ENCODE data around the gene RNU1-3. TPM values are rescaled to one million over a fixed set of nuclear protein-coding genes. Genes with fewer than 3 reads are reported as not detected.
"Not testable (repeated sequence)": the region's sequence is repeated elsewhere in the genome, so short reads cannot be mapped to it uniquely, and the experiment has no call there.

RNU1-3 gene
- total RNA-seq (1,000 to 10,000 TPM; 4,982 to 5,937 TPM), total RNA-seq (0 to 0.13 (median 0) reads per million in 172 experiments)
- polyA plus RNA-seq (2013, experiment 1 of 2), result 31.2 TPM
- 52.1 TPM for polyA plus RNA-seq (2013, experiment 2 of 2)

DNA sequence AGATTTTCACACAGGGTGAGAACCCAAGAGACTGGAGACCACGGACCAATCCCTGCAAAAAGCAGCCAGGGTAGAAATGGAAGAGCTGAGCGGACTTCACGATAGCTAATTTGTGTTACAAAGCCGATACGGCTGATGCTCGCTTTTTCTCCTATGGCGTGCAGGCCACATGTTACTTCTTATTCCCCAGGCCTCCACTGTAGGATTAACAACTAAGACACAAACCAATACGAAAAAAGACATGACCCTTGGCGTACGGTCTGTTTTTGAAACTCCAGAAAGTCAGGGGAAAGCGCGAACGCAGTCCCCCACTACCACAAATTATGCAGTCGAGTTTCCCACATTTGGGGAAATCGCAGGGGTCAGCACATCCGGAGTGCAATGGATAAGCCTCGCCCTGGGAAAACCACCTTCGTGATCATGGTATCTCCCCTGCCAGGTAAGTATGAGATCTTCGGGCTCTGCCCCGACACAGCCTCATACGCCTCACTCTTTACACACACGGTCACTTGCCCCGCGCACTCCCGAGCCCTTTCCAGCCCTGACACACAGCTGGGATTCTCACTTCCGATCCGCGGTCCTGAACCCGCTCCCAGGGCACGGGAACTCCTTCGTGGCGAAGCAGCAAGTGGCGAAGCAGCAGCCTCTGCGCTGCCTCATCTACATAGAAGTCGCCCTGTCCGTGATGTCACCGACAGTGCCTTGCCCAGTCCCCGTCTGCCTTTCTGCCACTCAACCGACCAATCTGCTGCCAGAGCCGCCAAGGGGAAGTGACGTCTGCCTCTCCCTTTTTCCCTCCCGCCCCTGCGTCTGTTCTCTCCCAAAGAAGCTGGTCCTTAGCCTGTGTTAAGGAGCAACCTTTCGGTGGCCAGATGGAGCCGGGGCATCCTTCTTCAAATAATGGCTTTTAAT is at the start of gene RNU1-3:
Gene RNU1-3, minus strand, starts transcription at position 447 of the 912 bp plus-strand sequence.
- CTCF ChIA-PET, DNase-seq: not testable (repeated sequence)

DNA sequence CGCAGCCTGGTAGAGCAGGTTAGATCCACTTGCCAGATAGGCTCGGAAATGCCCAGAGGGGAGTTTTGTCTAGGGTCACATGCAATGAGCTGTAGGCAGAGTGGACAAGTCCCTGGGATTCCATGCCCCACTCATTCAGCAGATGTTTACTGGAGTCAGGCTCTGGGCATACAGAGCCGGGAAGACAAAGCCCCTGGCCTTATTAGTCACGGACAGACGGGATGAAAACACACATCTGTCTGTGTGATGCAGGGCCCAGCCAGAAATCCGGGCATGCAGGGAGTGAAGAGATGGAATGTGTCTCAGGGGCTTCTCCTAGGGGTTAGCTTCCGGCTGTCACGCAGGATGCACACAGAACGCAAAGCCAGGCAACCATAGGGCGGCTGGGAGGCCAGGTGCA is 46.7 kb upstream of the RNU1-3 start:
- H3K4me3 Mint-ChIP-seq; H3K27me3 ChIP-seq (ENCODE audit: control insufficient read depth in 1 of 2, insufficient read depth in 2 of 2, low read length in 2 of 2); H3K4me1 Mint-ChIP-seq (ENCODE audit: low read depth); CTCF ChIA-PET; H3K27ac Mint-ChIP-seq; H3K9me3 ChIP-seq (ENCODE audit: control insufficient read depth in 1 of 2, insufficient read depth in 1 of 2, low read length in 2 of 2); intact Hi-C loops (cut with DNase I, micrococcal nuclease); POLR2A ChIA-PET; H3K4me1 ChIP-seq (ENCODE audit: insufficient read depth, low read length); H3K9me3 Mint-ChIP-seq; DNase-seq; H3K4me3 ChIP-seq (ENCODE audit: low read length); ATAC-seq (ENCODE audit: poor library complexity); H3K27ac ChIP-seq (ENCODE audit: low read depth in 1 of 2, low read length in 2 of 2); H3K36me3 ChIP-seq (ENCODE audit: insufficient read depth, low read length); H3K36me3 Mint-ChIP-seq (ENCODE audit: low read depth): not testable (repeated sequence)
- peaks cover 28% of the 10 kb centered on the region for H3K27me3 Mint-ChIP-seq

More for the DNA sequence above, at the start of gene RNU1-3:
- H3K27me3 Mint-ChIP-seq; H3K36me3 Mint-ChIP-seq (ENCODE audit: low read depth); H3K36me3 ChIP-seq (ENCODE audit: insufficient read depth, low read length); H3K9me3 Mint-ChIP-seq; H3K4me1 Mint-ChIP-seq (ENCODE audit: low read depth); H3K27me3 ChIP-seq (ENCODE audit: control insufficient read depth in 1 of 2, insufficient read depth in 2 of 2, low read length in 2 of 2); intact Hi-C loops (cut with DNase I, micrococcal nuclease); POLR2A ChIA-PET; H3K4me1 ChIP-seq (ENCODE audit: insufficient read depth, low read length); H3K4me3 ChIP-seq (ENCODE audit: low read length); H3K4me3 Mint-ChIP-seq; H3K9me3 ChIP-seq (ENCODE audit: control insufficient read depth in 1 of 2, insufficient read depth in 1 of 2, low read length in 2 of 2); H3K27ac ChIP-seq (ENCODE audit: low read depth in 1 of 2, low read length in 2 of 2); H3K27ac Mint-ChIP-seq: not testable (repeated sequence)
- peak; percentile 97 for ATAC-seq (ENCODE audit: poor library complexity)

DNA sequence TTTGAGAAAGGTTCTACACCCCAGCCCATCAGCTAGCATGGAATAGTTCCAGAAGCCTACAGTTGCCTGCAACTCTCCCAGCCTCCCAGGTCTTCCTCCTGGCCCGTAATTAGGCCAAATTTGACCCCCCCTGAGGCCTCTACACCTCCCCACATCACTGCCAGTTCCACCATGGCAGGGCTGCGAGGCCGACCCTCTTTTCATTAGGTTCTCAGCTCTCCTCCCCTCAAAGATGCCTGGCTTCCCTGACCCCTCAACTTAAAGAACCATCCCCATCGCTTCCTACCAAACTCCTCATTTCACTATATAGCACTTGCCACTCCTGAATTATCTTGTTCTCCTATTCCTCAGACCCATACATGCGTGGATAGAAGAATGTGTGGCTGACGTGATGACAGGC is 46.2 kb upstream of the RNU1-3 start:
- H3K27ac ChIP-seq (ENCODE audit: low read depth in 1 of 2, low read length in 2 of 2); H3K27me3 ChIP-seq (ENCODE audit: control insufficient read depth in 1 of 2, insufficient read depth in 2 of 2, low read length in 2 of 2); POLR2A ChIA-PET; DNase-seq; intact Hi-C loops (cut with DNase I, micrococcal nuclease); H3K4me1 ChIP-seq (ENCODE audit: insufficient read depth, low read length); H3K4me3 ChIP-seq (ENCODE audit: low read length); H3K36me3 ChIP-seq (ENCODE audit: insufficient read depth, low read length); H3K9me3 ChIP-seq (ENCODE audit: control insufficient read depth in 1 of 2, insufficient read depth in 1 of 2, low read length in 2 of 2); H3K4me3 Mint-ChIP-seq; CTCF ChIA-PET; H3K4me1 Mint-ChIP-seq (ENCODE audit: low read depth); H3K36me3 Mint-ChIP-seq (ENCODE audit: low read depth); ATAC-seq (ENCODE audit: poor library complexity); H3K27ac Mint-ChIP-seq; H3K9me3 Mint-ChIP-seq: not testable (repeated sequence)
- peaks cover 28% of the 10 kb centered on the region for H3K27me3 Mint-ChIP-seq

- ATAC-seq (ENCODE audit: poor library complexity); H3K9me3 Mint-ChIP-seq; POLR2A ChIA-PET; H3K4me1 ChIP-seq (ENCODE audit: insufficient read depth, low read length); H3K4me3 Mint-ChIP-seq; H3K36me3 ChIP-seq (ENCODE audit: insufficient read depth, low read length); H3K4me1 Mint-ChIP-seq (ENCODE audit: low read depth); intact Hi-C loops (cut with DNase I, micrococcal nuclease); CTCF ChIA-PET; H3K36me3 Mint-ChIP-seq (ENCODE audit: low read depth); H3K4me3 ChIP-seq (ENCODE audit: low read length); H3K27ac ChIP-seq (ENCODE audit: low read depth in 1 of 2, low read length in 2 of 2); H3K9me3 ChIP-seq (ENCODE audit: control insufficient read depth in 1 of 2, insufficient read depth in 1 of 2, low read length in 2 of 2); H3K27ac Mint-ChIP-seq; H3K27me3 ChIP-seq (ENCODE audit: control insufficient read depth in 1 of 2, insufficient read depth in 2 of 2, low read length in 2 of 2): not testable (repeated sequence)
- DNase-seq, result peak in 1 of 14 experiments; percentile 5
- peaks cover 25% of the 10 kb centered on the region for H3K27me3 Mint-ChIP-seq
These were observed 45.8 kb upstream of the RNU1-3 start for GRCh38 chr1:16712582-16712981.

DNA sequence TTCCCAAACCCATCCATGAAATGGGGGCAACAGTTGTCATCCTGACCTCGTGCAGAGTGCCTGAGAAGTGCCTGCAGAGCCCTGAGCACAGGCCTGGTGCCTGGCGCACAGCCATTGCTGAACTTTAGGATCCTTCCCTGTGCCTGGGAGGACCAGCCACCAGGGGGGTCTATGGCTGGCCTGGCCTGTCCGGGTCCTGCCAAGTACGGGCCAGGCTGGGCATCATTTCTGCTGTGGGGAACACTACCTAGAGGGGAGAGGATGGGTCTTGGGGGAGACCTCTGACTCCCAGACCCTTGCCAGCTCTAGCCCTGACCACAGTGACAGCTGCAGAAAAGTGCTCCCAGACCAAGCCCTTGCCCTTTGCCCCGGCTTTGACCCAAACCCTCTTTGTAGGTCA is 45.4 kb upstream of the RNU1-3 start:
- POLR2A ChIA-PET; H3K36me3 ChIP-seq (ENCODE audit: insufficient read depth, low read length); ATAC-seq (ENCODE audit: poor library complexity); H3K27ac Mint-ChIP-seq; H3K9me3 ChIP-seq (ENCODE audit: control insufficient read depth in 1 of 2, insufficient read depth in 1 of 2, low read length in 2 of 2); H3K27me3 ChIP-seq (ENCODE audit: control insufficient read depth in 1 of 2, insufficient read depth in 2 of 2, low read length in 2 of 2); H3K36me3 Mint-ChIP-seq (ENCODE audit: low read depth); intact Hi-C loops (cut with DNase I, micrococcal nuclease); H3K4me1 ChIP-seq (ENCODE audit: insufficient read depth, low read length); H3K4me1 Mint-ChIP-seq (ENCODE audit: low read depth); H3K27ac ChIP-seq (ENCODE audit: low read depth in 1 of 2, low read length in 2 of 2); H3K4me3 Mint-ChIP-seq; CTCF ChIA-PET; H3K4me3 ChIP-seq (ENCODE audit: low read length); H3K9me3 Mint-ChIP-seq: not testable (repeated sequence)
- peaks cover 23% of the 10 kb centered on the region for H3K27me3 Mint-ChIP-seq
- peak in 1 of 14 experiments; percentile 2 for DNase-seq

- intact Hi-C loops (cut with DNase I, micrococcal nuclease); H3K27ac Mint-ChIP-seq; H3K36me3 Mint-ChIP-seq (ENCODE audit: low read depth); CTCF ChIA-PET; POLR2A ChIA-PET; ATAC-seq (ENCODE audit: poor library complexity); H3K27ac ChIP-seq (ENCODE audit: low read depth in 1 of 2, low read length in 2 of 2); H3K4me1 ChIP-seq (ENCODE audit: insufficient read depth, low read length); H3K4me3 Mint-ChIP-seq; H3K9me3 ChIP-seq (ENCODE audit: control insufficient read depth in 1 of 2, insufficient read depth in 1 of 2, low read length in 2 of 2); H3K9me3 Mint-ChIP-seq; H3K4me3 ChIP-seq (ENCODE audit: low read length); H3K36me3 ChIP-seq (ENCODE audit: insufficient read depth, low read length); H3K27me3 ChIP-seq (ENCODE audit: control insufficient read depth in 1 of 2, insufficient read depth in 2 of 2, low read length in 2 of 2); H3K4me1 Mint-ChIP-seq (ENCODE audit: low read depth): not testable (repeated sequence)
- H3K27me3 Mint-ChIP-seq, result peaks cover 18% of the 10 kb centered on the region
- DNase-seq, result peak in 1 of 14 experiments; percentile 5
These were observed 43.9 kb upstream of the RNU1-3 start for GRCh38 chr1:16710618-16711017.
